SIG-M5 treated with dmso at 0.1 percent for 504 hours (cell line): ENCODE data around the gene KIAA2012.

ENCODE experiments used
- DNase-seq: peaks from one replicate; lab custom pipeline; 2025; ENCODE audit not compliant: unreplicated experiment; lab: John Stamatoyannopoulos, UW

Gene KIAA2012

DNA sequence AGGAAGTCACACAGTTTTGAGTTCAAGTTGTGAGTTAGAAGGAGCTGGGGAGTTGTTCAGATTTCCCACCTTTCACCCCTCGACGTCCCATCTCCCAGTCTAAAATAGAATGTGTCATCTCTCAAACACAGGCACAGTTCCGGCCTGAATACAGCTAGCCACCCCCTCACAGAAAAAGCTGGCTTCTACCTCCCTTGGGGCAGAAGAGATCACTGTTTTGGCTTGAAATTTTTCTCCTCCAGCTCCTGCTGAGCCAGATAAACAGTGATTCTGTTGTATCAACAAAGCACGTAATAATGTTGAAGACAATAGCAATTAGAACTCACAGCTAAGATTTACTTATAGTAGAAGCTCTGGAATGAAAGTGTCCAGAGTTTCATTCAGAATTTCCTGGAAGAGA, 74.7 kb downstream of the KIAA2012 start:
- DNase-seq, result no peak

DNA sequence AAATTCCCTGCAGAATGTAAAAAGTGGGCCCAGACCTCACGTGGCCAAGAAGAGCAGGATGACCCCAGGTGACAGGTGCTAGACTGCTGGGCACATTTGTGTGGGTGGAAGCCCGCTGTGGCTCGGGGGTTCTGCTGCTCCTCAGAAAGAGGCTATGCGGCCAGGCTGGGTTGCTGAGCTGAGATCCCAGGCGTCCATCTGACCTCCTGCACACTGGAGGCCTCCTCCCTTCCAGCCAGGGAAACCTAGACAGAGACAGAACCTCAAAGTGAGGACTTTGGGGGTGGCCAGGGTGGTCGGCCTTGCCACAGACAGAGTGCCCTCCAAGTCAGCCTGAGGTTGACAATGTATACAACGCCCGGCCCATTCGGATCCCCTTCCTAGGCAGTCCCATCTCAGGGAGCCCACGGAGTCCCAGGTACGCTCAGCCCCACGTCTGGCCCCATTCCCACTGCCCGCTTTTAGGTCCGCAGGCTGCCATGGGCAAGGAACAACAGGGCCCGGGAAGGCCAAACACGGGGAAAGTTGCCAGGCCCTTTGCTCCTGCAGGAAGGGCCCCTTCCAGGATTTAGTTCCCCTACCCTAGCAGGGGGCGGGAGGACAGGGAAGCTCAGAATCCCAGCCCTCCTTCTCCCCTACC, 75.6 kb downstream of the KIAA2012 start:
- no peak for DNase-seq

DNA sequence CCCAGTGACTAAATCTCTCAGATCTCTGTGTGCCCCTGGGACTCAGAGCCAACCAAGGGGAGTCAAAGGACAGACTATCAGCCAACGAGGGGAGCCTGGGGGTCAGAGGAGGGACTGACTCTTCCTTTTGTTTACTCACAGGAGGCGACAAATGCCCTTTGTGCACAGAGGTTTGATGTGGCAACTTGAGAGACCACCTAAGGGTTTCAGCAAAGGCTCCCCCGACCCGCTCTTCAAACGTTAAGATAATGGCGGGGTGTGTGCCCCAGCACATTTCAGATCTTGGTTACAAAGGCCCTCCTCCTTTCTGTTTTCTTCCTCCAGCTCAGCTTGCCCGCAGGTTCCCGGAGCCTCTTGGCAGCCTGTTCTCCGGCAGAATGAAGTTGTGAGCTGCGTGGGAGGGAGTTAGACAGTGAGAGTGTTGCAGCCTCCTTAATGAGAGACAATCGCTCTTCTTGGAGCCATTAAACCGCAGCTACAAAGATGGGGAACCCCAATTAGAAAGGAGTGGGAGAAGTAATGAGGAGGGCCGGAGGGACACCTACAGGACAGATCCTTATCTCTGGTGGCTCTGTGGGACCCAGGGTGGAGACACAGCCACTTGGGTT, 76.2 kb downstream of the KIAA2012 start:
- no peak for DNase-seq

DNA sequence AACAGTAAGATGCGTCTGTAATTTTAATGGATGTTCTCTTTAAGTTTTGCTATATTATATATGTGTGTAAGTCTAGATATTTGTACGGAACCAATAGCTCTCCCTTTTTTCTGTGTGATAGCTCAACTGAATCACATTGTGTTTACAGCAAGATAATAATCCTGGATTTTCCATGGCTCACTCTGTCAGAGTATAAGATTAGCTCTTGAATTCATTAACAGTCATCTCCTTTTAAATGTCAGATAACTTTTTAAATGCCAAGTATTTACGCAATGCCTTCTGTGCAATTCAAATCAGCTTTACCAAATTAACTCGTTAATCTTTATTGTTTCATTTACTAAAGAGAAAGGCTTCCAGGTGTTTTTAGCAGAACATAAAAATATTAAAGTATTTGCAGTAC, 76.9 kb downstream of the KIAA2012 start:
- no peak for DNase-seq

DNA sequence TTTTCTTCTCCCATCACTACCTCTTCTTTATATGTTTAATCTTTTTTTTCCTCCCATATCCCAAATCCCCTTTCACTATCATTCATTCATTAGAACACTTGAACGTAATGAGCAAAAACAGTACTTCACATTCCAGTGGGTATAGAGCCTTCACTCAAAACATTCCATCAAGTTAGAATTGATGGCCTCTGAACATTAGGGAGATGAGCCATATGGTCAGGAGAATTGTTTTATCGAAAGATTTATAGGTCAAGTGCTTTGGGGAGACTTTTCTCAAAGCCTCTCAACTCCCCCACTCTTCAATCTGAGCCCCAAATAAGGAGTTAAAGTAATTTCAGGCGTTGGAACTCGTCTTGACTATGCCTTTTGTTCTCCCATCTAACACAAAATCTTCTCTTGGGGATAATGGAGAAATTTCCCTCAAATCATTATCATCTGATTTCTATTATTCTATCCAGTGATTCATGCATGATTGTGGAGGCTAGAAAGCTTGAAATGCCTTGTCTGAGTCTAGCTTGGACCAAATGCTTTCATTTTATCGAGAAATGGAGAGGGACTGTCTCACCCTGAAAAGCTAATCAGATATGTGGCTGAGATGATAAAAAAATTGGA, 79.2 kb downstream of the KIAA2012 start:
- DNase-seq, result no peak

DNA sequence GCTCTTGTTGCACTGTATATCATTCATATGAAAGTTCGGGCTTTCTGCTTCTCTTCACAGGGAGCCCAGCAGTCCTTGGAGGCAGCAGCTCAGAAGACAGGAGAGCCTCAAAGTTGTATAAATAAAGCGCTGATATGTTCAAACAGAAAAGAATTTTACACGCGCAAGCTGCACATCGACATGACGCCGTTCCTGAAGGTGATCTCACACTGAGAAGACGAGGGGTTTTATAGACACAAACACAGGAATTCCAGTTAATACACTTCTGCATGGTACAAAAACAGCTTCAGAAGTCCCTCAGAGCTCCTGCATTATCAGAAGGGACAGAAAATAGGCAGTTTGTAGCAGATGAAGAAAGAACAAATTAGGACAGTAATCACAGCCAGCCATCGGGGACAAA, 81.6 kb downstream of the KIAA2012 start:
- DNase-seq, result no peak

DNA sequence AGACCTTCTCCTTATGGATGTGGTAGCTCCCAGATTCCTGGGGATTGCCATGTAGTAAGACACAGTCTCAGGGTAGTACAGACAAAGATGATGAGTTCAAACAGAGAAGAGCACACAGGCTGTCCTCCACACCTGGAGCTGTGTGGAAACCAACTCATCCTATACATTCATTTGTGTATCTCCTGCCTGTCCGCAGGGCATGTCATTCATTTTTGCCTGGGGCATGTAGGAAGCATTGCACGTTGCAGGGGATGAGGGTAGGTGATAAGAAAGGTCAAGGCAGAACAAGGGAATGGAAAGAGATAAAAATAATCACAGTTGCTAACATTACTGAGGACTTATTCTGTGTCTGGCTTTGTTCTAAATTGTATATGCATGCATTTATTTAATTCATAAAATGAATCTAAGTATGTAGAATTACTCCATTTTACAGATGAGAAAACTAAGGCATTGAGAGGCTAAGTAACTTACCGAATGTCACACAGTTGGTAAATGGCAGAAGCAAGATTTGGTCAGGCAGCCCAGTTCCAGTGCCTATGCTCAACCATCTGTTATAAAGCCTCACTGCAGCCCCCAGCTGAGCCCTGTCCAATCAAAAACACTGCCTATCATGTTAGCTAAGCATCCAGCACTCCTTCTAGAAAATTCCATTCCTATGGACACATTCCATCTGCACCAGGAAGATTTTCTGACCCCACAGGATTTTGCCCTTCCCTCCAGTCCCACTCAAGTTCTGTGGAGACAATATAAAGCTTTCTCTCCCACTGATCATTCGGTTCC, 84.3 kb downstream of the KIAA2012 start:
- DNase-seq, result no peak

DNA sequence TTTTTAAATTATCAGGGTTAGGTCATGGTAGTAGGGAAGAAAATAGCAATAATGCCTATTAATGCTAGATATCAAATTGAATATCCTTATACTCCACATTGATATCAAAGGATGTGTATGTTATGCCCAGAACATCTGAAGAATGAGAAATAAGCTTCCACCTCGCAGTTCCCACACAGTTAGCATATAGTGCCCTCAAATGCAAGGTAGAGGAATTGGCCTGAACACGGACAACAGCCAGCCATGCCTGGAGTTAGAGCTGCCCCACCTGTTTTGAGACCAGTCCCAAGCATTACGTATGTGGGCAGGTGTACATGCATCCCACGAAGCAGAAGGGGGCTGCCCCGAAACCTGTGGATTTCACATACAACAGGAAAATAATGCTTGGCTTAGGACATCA, 85.7 kb downstream of the KIAA2012 start:
- no peak for DNase-seq

DNA sequence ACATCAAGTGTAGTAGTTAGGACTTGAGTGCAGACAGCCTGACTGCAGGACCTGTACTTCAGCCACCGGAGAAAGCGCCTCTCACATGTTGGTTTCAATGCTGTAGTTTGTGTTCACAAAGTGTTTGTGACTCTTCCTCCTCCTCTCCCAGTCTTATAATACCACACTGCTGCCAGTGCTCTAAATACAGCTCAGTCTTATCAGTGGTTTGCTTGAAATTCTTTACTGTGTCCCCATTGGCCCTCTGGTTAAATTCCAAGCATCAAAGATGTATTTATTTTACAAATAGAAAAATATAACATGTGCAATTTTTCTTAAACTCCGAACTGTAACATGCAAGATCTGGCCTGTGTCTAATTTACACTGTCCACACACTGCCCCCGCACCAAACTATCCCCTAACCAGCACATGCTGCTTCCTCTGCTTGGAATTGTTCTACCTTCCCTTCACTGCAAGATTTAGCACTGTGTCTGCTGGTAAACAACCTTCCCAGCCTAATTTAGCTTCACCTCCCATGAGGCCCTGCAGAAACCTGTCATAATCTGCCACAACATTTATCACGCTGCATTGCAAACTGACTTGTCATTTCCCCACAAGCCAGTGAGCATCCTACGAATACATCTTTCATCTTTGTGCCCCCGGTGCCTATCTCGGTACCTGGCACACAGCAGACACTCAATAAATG, 88.2 kb downstream of the KIAA2012 start:
- no peak for DNase-seq

DNA sequence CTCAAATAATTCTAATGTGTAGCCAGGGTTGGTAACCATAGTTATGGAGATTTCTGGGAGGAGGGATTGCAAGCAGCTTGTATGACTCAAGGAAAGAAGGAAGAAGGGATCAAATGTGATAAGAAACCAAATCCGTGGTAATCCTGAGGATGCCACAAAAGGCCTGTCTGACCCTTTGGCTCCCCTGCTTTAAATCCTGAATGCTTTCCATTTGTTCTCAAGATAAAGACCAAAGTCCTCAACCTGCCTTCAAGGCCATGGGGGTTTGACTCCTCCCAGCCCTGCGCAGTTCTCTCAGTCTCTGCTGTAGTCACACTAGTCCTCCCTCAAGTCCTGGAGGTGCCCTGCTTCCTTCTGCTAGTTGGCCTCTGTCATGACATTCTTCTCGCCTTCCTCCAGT, 91.4 kb downstream of the KIAA2012 start:
- DNase-seq, result no peak

DNA sequence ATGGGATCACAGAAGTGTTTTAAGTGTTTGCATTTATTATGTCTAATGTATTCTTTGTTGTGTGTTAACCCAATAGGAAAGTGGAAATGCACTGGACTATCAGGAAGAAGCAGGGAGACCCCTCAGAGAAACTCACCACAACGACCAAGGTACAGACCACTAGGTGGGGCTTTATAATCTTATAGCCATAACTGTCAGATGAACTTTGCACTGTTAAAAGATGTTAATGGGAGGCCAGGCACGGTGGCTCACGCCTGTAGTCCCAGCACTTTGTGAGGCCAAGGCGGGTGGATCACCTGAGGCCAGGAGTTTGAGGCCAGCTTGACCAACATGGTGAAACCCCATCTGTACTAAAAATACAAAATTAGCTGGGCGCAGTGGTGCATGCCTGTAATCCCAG, 92.2 kb downstream of the KIAA2012 start:
- no peak for DNase-seq

DNA sequence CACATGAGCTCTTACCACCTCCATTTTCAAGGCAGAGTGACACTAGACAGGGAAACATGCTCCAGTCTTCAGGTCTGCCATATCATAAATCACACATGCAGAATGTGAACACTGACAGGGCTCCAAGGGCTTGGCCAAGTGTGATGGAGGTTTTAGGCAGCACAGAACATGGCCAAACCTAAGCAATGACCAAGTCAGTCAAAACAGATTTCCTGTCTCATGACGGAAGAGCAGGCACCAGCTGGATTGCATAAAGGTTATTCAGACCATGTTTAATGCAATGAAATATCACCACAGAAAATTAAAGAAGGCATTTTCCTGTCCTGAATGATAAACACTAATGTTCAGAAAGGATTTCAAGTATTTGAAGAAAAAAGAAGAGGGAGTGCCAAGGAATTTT, 92.9 kb downstream of the KIAA2012 start:
- no peak for DNase-seq

DNA sequence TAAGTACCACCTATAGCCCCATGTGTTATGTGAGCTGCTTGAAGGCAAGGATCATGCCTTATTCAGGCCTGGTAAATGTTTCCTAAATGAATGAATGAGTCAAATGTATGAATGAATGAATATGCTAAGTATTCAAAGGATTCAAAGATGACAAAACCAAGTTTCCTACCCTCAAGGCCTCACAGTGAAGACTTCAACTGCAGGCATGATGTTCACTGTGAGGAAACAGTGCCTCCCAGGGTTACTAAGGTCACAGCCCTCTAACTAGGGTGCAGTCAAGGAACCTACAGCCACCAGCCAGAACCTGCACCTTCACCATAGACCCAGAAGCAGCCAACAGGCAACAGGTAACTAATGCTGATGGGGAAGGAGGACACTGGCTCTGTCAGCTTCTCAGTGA, 96.1 kb downstream of the KIAA2012 start:
- no peak for DNase-seq

DNA sequence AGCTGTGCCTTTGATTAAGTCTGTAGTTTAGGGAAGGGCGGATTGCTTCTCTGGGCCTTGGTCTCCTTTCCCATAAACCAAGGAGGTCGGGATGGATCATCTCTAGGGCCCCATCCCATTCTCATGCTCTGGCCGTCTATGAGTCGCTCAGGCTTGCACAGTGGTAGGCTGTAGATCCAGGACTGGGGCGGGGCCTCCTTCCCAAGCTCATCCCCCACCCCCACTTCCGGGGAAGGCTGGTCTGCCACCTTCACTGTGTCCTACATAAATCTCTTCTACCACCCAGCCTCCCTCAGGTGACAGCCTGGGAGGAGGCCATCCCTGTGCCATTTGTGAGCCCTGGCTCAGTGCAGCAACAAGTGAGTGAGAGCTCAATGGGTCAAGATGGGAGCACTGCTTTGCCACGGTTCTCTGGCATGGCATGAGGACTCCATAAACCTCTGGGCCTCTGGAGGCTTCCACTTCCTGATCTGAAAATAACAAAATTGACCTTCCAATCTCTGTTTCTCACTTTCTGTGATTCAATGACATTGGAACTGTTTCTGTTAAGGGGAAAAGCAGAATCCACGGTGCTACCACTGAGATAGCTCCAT, 96.9 kb downstream of the KIAA2012 start:
- DNase-seq, result no peak

DNA sequence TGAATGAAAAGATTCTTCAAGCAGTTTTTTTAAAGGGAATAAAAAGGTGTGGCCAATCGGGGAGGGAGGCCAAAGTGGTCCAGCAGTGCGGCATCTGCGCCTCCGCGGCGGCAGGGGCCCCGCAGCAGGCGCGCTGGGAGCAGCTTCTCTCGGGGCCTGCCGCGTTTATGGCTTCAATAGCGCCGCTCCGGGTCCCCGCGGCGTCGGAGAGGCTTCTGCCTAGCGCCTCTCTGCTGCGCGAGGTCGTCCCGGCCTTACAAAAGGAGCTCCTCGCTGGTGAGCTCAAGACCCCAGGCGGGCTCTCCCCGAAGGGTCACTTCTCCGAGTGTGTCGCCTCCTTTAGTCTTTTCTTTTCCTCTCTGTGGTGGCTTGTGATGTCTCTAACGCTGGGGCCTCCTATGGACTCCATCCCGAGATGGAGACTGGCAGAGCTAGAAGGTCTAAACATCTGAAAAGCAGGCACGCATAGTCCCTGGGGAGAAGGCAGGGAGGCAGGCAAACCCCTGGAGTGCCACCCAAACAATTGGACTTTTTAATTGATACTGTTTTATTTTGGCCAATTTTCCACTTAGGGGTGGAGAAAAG, 98.3 kb downstream of the KIAA2012 start:
- no peak for DNase-seq

DNA sequence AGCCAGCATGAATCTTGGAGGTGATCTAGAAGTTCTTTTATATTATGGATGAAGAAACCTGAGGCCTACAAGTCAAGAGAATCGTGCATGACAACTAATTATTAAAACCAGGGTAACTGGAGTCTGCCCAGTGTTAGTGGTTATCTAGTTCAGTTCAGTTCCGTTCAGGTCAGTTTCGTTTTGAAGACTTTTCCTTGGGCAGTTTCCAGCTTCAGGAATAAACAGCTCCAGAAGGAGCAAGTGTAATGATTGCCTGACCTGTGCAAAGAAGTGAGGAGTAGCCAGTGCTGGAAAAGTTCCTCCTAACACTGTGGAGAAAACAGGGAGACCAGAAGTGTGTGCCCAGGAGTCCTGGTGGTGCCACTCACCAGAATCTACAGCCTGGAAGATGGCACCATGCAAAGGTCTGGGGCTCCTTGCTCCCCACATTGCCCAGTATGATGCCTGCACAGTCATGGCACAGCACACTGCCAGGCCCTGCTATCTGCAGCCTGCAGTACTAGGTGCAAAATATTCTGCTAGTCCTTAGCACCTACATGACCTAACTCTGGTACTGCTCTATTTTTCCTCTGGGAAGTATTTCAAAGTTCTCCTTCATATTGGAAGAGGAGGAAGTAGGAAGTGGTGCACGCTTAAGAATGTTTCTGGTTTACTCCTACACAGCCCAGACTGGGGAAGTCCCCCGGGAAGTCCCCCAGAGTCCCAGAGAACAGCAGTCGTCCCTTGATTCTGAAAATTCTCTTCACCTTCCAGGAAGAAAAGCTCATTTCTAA, 99.6 kb downstream of the KIAA2012 start:
- DNase-seq, result no peak

DNA sequence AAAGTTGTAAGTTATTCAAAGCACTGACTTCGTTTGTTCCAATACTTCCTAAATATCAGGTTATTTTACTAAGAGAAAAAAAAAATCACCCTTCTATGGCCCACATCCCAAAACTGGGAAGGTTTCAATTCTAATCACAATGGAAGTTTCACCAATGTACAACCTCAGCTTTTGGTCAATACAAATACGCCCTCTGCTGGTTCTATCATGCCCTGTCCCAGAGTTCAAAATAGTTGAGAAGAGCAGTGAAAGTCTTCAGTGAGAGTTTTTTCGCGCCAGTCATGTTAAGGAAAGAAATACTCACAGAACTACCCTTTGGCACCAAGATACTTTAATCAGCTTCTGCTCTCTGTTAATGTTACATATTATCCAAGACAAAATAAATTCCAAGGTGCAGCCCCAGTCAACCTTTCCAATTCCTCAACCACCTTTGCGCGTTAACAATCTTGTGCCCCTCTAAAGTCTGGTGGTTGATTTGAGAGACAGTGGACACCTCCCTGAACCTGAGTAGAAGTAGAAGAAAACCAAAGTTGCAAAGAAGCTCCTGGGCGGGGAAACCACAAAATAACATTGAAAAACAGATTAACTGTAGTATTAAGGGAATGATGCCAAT, 105.4 kb downstream of the KIAA2012 start:
- DNase-seq, result peak; percentile 77

DNA sequence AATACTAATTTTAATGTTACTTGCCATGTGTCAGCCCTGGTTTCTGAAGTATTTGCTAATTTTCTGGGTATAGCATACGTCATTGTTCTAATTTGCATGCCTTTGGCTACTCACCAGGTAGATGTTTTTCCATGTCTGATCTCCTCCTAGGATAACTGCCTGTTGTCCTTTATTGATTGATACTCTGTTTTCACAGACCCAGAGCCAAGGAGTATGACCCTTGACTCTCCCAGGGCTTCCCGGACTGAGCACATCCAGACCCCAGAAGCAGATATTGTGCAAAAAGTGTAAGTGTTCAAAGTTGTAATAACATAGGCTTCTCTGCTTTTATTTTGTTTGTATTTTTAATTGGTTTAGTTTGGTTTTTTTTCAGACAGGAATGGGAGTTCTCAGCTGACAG, 111.5 kb downstream of the KIAA2012 start:
- no peak for DNase-seq

DNA sequence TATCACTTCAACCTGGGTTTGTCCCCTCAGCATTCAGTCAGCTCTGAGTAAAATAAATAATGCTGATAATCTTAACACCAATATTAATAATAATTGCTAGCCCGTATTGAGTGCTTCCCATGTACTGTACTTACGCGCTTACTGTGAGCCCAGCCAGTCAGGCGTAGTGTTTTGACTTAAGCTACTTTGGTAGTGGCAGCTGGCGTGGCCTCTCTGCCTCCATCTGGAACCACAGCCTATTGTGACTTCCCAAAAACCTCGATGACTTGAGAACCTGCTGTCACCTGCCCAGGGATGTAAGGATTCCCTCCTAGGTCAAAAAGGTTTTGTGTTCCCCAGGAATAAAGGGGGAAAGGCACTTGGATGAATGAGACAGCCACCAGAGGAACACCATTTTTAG, 112.1 kb downstream of the KIAA2012 start:
- DNase-seq, result no peak
